Left renal pelvis (tissue), 4 donors: ENCODE measurements around the gene ARMC9. TPM values are rescaled to one million over a fixed set of nuclear protein-coding genes. Genes with fewer than 3 reads are reported as not detected.
"Not testable (repeated sequence)": the region's sequence is repeated elsewhere in the genome, so short reads cannot be mapped to it uniquely, and the experiment has no call there.

Experiments
- DNase-seq, 4 donors: peaks; one replicate each; pipeline ENCODE4 v3.0.0-alpha.2; 2013; ENCODE audit warnings: low read depth in 4 of 4, low spot score in 3 of 4
- polyA plus RNA-seq, 4 donors: library from polyadenylated mRNA; unstranded; fragments of 120-200 nt; gene quantifications; one replicate each; pipeline ENCODE4 v1.2.1, GENCODE V29; 2013; ENCODE audit not compliant: insufficient read length in 4 of 4

ARMC9 gene
- polyA plus RNA-seq, 4 donors: 24.6 to 30.1 (median 27.1) TPM

DNA sequence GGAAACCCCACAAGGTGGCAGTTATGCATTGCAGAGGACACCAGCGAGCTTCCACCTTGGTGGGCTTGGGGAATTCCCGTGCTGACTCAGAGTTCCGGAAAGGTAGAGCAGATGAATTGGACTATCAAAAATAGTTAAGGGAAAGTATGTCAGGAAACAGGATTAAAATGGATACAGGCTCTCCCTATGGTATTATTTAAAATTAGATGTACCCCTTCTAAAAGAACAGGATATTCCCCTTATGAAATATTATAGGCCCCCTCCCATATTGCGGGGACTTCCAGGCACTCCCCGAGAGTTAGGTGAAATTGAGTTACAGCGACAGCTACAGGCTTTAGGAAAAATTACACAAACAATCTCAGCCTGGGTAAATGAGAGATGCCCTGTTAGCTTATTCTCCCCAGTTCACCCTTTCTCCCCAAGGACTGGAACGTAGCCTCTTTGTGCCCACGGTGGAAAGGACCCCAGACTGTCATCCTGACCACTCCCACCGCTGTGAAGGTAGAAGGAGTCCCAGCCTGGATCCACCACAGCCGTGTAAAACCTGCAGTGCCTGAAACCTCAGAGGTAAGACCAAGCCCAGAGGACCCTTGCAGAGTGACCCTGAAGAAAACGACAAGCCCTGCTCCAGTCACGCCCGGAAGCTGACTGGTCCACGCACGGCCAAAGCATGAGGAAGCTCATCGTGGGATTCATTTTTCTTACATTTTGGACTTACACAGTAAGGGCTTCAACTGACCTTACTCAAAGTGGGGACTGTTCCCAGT is 207.4 kb downstream of the ARMC9 start:
- not testable (repeated sequence) for DNase-seq

DNA sequence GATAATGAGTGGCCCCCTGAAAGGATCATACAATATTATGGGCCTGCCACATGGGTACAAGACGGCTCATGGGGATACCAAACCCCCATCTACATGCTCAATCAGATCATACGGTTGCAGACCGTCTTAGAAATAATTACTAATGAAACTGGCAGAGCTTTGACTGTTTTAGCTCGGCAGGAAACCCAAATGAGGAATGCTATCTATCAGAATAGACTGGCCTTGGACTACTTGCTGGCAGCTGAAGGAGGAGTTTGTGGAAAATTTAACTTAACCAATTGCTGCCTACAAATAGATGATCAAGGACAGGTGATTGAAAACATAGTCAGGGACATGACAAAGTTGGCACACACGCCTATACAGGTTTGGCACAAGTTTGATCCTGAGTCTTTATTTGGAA is 209.3 kb downstream of the ARMC9 start:
- not testable (repeated sequence) for DNase-seq

GRCh38 chr2:231408304-231408703 is 209.9 kb downstream of the ARMC9 start:
- DNase-seq: not testable (repeated sequence)

- no peak for DNase-seq
These were observed 211.3 kb downstream of the ARMC9 start for GRCh38 chr2:231409776-231410175.

GRCh38 chr2:231410293-231411004 is 212.0 kb downstream of the ARMC9 start:
- DNase-seq: no peak

DNA sequence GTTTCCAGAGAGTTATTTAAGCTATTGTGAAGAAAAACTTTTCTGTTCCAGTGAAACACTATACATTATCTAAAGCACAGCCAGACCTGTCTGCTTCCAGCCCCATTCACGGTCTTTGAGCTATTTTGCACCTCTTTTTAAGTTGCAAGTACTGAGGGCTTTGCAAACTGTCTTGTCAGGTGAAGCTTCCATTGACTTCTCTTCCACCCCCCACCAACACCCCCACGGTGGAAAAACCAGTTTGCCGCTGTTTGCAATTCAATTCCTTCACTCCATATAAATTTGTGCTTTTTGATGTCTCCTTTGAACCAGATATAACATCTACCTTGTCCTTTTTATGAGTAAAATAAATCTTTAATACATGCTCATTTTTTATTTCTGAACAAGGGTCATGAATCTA is 212.8 kb downstream of the ARMC9 start:
- DNase-seq: no peak

GRCh38 chr2:231411831-231412617 is 213.6 kb downstream of the ARMC9 start:
- DNase-seq: peak; percentile 54 to 69 (median 62)

DNA sequence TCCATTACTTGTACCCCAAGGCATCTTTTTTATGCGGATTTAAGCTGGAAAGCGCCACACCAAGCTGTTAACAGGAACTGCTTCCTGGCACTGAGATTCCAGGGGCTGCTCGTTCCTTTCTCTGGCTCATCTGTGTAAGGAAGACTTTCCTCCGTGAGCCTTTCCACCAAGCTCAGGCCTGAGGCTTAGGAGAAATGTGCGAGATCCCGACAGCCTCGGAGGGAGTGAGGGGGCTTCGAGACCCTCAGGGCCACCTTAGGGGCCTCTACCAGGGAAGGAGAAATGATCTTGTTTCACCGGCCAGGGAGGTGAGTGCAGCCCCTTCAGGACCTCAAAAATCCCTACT is 214.2 kb downstream of the ARMC9 start:
- no peak for DNase-seq

DNA sequence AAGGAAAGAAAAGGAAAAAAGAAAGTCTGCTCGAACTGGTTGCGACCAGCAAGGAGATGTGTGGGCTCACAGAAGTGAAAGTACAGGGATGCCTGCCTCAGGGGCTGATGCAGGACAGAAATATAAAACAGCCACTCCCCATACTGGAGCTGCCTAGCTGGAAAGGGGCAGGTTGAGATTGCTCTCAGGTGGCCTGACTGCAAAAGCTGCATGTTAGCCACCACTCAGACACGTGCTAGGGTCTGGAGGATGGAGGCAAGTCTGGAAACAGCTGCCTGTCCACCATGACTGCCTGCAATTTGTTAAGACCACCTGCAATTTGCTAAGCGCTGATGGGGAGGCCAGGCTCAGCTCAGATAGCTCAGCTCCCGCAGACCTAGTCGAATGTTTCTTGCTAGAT is 215.0 kb downstream of the ARMC9 start:
- no peak for DNase-seq

DNA sequence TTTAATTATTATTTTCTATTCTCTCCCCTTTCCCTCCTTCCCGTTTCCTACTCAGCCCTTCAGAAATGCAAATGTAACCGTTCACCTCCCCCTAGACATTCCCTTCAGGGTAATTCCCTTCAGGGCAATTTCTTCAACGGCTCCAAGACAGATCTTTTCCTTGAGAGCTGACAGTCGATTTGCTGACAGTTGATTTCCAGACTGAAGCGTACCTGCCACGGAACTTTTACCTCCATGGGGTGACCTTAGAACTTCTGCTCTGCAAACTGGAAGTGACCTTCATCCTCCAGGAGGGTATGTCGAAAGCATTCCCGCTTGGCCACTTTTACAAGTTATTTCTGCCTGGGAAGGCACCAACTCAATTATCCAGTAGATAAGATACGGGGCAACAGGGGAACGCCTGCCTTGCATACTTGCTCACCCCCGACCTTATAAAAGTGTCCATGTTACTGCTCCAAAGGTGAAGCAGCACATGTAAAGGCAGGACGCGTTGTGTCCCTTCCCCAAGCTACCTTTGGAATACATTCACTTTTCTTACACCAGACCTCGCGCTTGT is 215.6 kb downstream of the ARMC9 start:
- no peak for DNase-seq

DNA sequence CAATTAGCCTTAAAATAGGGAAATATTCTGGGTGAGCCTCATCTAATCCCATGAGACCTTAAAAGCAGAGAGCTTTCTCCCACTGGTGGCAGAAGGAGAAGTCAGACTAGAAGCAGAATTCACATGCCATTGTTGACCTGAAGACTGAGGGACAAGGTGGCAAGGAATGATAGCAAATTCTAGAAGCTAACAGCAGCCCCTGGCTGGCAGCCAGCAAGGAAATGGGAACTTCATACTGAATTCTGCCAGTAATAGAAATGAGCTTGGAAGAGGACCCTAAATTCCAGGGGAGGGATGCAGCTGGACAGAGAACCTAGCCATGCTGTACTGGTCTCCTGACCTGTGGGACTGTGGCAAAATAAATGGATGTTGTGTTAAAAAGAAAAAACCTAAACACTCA is 216.6 kb downstream of the ARMC9 start:
- no peak for DNase-seq

DNA sequence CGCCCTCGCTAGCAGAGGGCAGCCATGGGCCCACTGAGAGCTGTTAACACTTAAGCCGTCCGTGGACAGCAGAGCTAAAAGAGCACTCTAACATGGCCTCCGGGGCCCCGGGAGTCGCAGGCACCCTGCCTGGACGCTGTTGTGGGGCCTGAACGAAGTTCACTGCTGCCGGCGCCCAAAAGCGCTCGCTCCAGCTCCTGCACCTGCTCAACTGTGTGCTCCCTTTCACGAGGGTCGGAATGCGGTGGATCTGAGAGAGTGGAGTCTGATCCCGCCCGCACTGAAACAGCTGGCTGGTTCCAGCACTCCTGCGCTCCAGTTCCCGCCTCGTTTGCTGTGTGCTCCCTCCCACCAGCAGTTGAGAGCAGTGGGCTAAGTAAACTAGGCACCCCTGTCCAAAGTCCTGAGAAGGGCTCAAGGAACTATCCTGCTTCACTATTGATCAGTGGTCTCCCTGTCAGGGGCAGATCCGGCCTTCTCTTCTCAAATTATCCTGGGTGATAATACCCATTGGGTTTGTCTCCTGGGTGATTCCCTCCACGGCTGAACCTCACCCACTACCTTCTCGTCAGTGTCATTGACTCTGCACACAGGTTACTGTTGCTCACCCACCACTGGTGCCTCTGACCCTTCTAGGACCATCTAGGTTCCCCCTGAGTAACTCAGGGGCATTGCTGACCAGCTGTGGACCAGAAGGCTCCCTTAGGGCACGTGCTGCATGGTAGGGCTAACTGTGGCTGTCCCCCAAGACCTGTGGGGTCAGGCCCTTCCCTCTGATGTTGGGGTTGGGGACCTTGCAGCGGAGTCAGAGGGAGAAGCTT is 220.6 kb downstream of the ARMC9 start:
- DNase-seq: no peak

DNA sequence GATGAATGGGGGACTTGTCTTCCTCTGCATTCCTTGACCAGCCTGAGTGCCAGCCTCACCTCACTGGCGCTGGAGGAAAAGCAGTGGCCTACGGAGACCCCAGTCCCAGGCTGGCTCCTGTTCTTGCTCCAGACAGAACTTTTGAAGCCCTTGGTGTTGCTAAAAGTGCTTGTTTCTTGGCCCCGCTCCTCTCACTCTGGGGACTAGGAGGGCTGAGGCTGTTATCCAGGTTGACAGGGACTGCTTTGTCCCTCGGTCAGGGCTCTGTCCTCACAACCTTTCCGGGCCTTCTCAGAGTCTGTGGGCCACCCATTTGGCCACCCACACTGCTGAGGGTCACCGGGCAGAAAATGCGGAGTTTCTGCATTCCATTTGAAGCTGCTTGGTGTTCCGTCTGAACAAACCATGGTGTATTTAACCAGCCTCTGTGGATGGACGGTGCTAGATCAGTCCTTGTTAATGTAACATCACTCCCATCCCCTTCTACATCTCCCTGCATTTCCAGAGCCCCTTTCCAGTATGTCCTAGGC is 222.7 kb downstream of the ARMC9 start:
- DNase-seq: no peak

DNA sequence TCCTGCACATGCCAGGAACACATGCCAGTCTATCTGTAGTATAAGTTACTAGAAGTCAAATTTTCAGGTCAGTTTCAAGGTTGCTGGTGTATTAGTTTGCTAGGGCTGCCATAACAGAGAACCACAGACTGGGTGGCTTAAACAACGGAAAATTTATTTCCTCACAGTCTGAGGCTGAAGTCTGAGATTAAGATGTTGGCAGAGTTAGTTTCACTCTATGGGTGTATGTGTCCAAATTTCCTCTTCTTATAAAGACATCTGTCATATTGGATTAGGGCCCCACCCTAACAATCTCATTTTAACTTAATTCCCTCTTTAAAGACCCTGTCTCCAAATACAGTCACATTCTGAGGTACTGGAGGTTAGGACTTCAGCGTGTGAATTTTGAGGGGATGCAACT is 223.6 kb downstream of the ARMC9 start:
- no peak for DNase-seq

DNA sequence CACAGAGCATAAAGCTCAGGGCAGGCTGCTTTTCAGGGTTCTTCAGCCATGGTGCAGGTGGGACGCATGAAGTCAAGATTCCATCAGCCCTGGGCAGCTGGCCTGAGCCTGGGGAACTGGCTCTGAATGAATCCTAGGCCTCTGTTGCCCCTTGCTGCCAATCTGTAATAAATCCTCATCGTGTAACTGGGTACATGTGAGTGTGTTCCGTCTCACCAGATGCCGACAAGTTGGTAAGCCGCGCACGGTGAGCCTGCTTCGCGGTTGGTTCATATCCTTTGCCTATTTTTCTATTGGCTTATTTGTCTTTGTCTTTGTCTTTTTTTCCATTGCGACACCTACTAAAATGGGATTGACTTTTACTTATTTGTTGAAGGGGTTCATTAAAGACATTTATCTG is 224.7 kb downstream of the ARMC9 start:
- DNase-seq: no peak

Other genes starting within 250 kb of the ARMC9 start
- gene SPATA3, start 202.5 kb upstream of the ARMC9 start, polyA plus RNA-seq: not detected
- gene C2orf72, start 161.1 kb upstream of the ARMC9 start, polyA plus RNA-seq: 1 to 10 TPM; 1.3 to 4.9 (median 3.4) TPM
- 100 to 1,000 TPM in 3 of 4 donors, 10 to 100 TPM in 1; 84.9 to 111 (median 102) TPM for gene PSMD1, start 141.8 kb upstream of the ARMC9 start, polyA plus RNA-seq
- 10 to 100 TPM; 13.6 to 39.5 (median 22.5) TPM for gene HTR2B, start 73.6 kb upstream of the ARMC9 start, polyA plus RNA-seq
- gene B3GNT7, start 197.1 kb downstream of the ARMC9 start, polyA plus RNA-seq: 1 to 10 TPM; 3.0 to 4.0 (median 3.7) TPM